HG03520 (cell line): ENCODE data around the gene ST6GAL2.

Experiments
- ATAC-seq: cut with Tn5 transposase; IDR thresholded peaks from one replicate; pipeline ENCODE4 v1.9.1; 2021; ENCODE audit warnings: mild to moderate bottlenecking, moderate library complexity; ENCODE audit not compliant: unreplicated experiment

ST6GAL2 gene

GRCh38 chr2:106885971-106886915 lies at the start of gene ST6GAL2:
ST6GAL2 (minus strand) TSS chr2:106886167; CDS start chr2:106843977, 42,190 bp downstream.
- no peak for ATAC-seq

- no peak for ATAC-seq
These were observed 46.7 kb upstream of the ST6GAL2 start for GRCh38 chr2:106932644-106933043.

- ATAC-seq = no peak
These were observed 45.9 kb upstream of the ST6GAL2 start for GRCh38 chr2:106931717-106932335.

- ATAC-seq = no peak
These were observed 35.5 kb upstream of the ST6GAL2 start for GRCh38 chr2:106921451-106921850.

- no peak for ATAC-seq
These were observed 33.0 kb upstream of the ST6GAL2 start for GRCh38 chr2:106919012-106919411.

GRCh38 chr2:106904242-106904641 lies 18.3 kb upstream of the ST6GAL2 start:
- ATAC-seq = no peak

GRCh38 chr2:106899786-106900530 lies 14.0 kb upstream of the ST6GAL2 start:
- no peak for ATAC-seq

GRCh38 chr2:106894545-106894944 lies 8.6 kb upstream of the ST6GAL2 start:
- ATAC-seq = no peak

GRCh38 chr2:106892048-106892447 lies 6.1 kb upstream of the ST6GAL2 start:
- ATAC-seq = no peak

GRCh38 chr2:106890606-106891005 lies 4.6 kb upstream of the ST6GAL2 start:
- no peak for ATAC-seq

GRCh38 chr2:106886916-106887758 lies 1.2 kb upstream of the ST6GAL2 start:
- no peak for ATAC-seq

- no peak for ATAC-seq
These were observed 638 bp downstream of the ST6GAL2 start for GRCh38 chr2:106885329-106885728.

GRCh38 chr2:106882673-106883072 lies 3.3 kb downstream of the ST6GAL2 start:
- ATAC-seq = no peak

GRCh38 chr2:106878206-106878605 lies 7.8 kb downstream of the ST6GAL2 start:
- no peak for ATAC-seq

GRCh38 chr2:106876699-106877098 lies 9.3 kb downstream of the ST6GAL2 start:
- ATAC-seq = no peak

- ATAC-seq = no peak
These were observed 16.3 kb downstream of the ST6GAL2 start for GRCh38 chr2:106869512-106870275.

GRCh38 chr2:106868275-106868674 lies 17.7 kb downstream of the ST6GAL2 start:
- ATAC-seq = no peak

- ATAC-seq = no peak
These were observed 18.6 kb downstream of the ST6GAL2 start for GRCh38 chr2:106867196-106867953.

- ATAC-seq = no peak
These were observed 19.3 kb downstream of the ST6GAL2 start for GRCh38 chr2:106866641-106867040.
